PFSK-1 (cell line): ENCODE results near the gene C16orf54.

Source experiments
- FOXP2 ChIP-seq: optimal IDR thresholded peaks from 2 replicates; pipeline ENCODE3; 2011; ENCODE audit warnings: borderline replicate concordance, control low read depth, inconsistent platforms; ENCODE audit not compliant: insufficient read depth; ENCODE audit errors: extremely low read length, extremely low read depth
- POLR2AphosphoS5 ChIP-seq: IDR thresholded peaks from 2 replicates; pipeline ENCODE4 v1.6.1; 2012; ENCODE audit warnings: low read depth, mild to moderate bottlenecking, control low read depth, low read length, moderate library complexity
- REST ChIP-seq, 2 experiments: IDR thresholded peaks; 2 replicates each; pipeline versions ENCODE4 v1.6.1 to v1.8.0; 2011 to 2012; ENCODE audit warnings: low read depth in 2 of 2, low read length in 2 of 2, control low read depth in 1 of 2, inconsistent platforms in 1 of 2, mild to moderate bottlenecking in 1 of 2, moderate library complexity in 1 of 2; ENCODE audit not compliant: insufficient read depth in 1 of 2
- SIN3A ChIP-seq: IDR thresholded peaks from 2 replicates; pipeline ENCODE4 v1.6.1; 2012; ENCODE audit warnings: mild to moderate bottlenecking, low read length, moderate library complexity, borderline replicate concordance; ENCODE audit not compliant: insufficient read depth
- TAF1 ChIP-seq: IDR thresholded peaks from 2 replicates; pipeline ENCODE4 v1.6.1; 2012; ENCODE audit warnings: low read length, control low read depth, borderline replicate concordance; ENCODE audit not compliant: insufficient read depth

C16orf54 gene

DNA sequence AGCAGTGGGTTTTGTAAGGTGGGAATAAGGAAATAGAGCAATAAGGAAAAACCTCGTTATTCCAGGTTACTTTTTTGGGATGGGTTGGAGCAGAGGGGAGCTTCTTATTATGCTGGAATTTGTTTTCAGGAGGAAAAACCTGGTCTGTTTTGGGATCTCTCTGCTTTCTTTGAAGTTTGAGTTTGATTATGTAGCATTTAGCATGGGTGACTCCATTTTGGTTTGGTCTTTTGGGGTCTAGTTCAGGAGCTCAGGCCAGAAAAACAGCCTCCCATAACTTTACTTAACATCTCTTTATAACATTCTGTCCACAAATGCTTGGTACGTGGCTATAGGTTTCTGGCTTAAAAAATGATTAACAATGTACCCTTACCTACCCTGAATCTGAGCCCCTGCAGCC, 23.7 kb upstream of the C16orf54 start:
- no peak for TF ChIP-seq SIN3A
- no peak for TF ChIP-seq POLR2AphosphoS5
- TF ChIP-seq TAF1: no peak
- no peak for TF ChIP-seq REST (IDR thresholded peaks at IDR 0.05; ENCODE audit: insufficient read depth in 1 of 2, low read depth in 2 of 2, low read length in 2 of 2)
- TF ChIP-seq FOXP2: no peak

DNA sequence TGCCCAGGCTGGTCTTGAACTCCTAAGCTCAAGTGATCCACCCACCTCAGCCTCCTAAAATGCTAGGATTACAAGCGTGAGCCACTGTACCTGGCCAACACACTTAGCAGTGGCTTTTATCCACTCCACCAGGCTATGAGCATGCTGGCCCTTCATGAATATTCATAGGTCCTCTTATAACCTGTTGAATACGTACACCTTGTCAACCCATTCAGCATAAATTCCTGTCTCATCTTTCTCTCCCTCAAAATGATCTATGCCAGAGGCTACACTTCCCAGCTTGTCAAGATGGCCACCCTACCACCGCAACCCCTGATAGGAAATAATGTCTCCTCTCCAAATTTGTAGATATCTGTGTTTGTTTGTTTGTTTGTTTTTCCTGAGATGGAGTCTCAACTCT, 21.3 kb upstream of the C16orf54 start:
- TF ChIP-seq FOXP2 (no peak), SIN3A (no peak), TAF1 (no peak), POLR2AphosphoS5 (no peak), REST (IDR thresholded peaks at IDR 0.05; ENCODE audit: insufficient read depth in 1 of 2, low read depth in 2 of 2, low read length in 2 of 2) (no peak)

GRCh38 chr16:29766571-29766970, 20.8 kb upstream of the C16orf54 start:
- TF ChIP-seq FOXP2 (no peak), SIN3A (no peak), REST (IDR thresholded peaks at IDR 0.05; ENCODE audit: insufficient read depth in 1 of 2, low read depth in 2 of 2, low read length in 2 of 2) (no peak), TAF1 (no peak), POLR2AphosphoS5 (no peak)

DNA sequence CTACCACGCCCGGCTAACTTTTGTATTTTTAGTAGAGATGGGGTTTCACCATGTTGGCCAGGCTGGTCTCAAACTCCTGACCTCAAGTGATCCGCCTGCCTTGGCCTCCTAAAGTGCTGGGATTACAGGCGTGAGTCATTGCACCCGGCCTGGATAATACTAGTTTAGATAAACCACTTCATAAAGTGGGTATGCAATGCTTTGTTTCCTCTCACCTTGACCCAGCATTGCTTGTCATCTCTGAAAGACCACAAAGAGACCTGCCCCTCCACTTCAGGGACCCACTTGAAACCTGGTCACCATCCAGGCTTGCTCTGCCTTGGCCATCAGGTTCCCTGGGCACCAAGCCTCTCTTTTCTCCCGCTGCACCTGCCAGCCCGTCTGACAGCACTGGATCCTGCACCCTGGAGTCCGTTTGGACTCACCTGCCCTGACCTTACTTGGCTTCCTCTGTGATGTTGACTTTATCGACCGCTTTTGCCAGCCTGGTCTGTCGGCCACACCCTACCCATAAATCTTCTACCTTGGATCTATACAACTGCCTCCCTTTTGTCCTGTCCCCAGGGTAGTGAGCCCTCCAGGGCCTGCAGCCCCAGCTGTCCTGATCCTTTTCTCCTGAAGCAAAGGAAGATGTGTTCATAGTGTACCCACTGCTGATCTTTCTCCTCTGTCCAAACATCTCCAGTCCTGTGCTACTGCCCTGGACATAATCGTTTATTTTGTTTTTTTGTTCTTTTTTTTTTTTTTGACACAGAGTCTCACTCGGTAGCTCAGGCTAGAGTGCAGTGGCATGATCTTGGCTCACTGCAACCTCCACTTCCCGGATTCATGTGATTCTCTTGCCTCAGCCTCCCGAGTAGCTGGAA, 19.6 kb upstream of the C16orf54 start:
- TF ChIP-seq POLR2AphosphoS5 (no peak), REST (IDR thresholded peaks at IDR 0.05; ENCODE audit: insufficient read depth in 1 of 2, low read depth in 2 of 2, low read length in 2 of 2) (no peak), FOXP2 (no peak), TAF1 (no peak)
